ENCODE data around the gene LDLRAP1.

DNA sequence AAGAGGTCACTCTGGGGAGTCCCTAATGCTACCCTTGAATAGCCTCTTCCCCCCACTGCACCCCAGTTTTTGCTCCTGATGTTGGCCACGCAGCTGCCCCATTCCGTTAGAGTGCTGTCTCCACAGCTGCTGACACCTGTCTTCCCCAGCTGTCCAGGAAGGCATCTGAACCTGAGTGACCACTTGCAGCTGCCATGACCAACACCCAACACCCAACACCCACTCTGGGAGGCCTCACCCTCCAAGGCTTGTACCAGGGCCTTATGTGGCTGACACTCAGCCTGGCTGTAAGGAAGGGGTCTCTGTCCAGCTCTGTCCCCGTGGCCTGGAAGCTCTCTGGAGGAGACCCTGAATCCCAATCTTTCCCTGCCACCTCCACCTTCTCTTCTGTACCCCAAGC, 26.7 kb upstream of the LDLRAP1 start:
- TF ChIP-seq MXI1 (IDR thresholded peaks at IDR 0.05; ENCODE audit: borderline replicate concordance, low read depth, low read length) = no peak
- TF ChIP-seq, protein P1, sequence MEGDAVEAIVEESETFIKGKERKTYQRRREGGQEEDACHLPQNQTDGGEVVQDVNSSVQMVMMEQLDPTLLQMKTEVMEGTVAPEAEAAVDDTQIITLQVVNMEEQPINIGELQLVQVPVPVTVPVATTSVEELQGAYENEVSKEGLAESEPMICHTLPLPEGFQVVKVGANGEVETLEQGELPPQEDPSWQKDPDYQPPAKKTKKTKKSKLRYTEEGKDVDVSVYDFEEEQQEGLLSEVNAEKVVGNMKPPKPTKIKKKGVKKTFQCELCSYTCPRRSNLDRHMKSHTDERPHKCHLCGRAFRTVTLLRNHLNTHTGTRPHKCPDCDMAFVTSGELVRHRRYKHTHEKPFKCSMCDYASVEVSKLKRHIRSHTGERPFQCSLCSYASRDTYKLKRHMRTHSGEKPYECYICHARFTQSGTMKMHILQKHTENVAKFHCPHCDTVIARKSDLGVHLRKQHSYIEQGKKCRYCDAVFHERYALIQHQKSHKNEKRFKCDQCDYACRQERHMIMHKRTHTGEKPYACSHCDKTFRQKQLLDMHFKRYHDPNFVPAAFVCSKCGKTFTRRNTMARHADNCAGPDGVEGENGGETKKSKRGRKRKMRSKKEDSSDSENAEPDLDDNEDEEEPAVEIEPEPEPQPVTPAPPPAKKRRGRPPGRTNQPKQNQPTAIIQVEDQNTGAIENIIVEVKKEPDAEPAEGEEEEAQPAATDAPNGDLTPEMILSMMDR (conservative IDR thresholded peaks at IDR 0.05; ENCODE audit: low read depth, low read length) = no peak
- TF ChIP-seq RFX5 (IDR thresholded peaks at IDR 0.05; ENCODE audit: low read depth, low read length) = no peak
- TF ChIP-seq RAD21 (IDR thresholded peaks at IDR 0.05; ENCODE audit: low read length) = no peak
- no peak for TF ChIP-seq POLR2A (IDR thresholded peaks at IDR 0.05; ENCODE audit: low read depth, low read length)
- TF ChIP-seq, protein P2, sequence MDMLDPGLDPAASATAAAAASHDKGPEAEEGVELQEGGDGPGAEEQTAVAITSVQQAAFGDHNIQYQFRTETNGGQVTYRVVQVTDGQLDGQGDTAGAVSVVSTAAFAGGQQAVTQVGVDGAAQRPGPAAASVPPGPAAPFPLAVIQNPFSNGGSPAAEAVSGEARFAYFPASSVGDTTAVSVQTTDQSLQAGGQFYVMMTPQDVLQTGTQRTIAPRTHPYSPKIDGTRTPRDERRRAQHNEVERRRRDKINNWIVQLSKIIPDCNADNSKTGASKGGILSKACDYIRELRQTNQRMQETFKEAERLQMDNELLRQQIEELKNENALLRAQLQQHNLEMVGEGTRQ (IDR thresholded peaks at IDR 0.05; ENCODE audit: low read depth, low read length) = no peak
- TF ChIP-seq CEBPB (IDR thresholded peaks at IDR 0.05; ENCODE audit: low read depth, low read length) = no peak
- no peak for TF ChIP-seq MAZ (IDR thresholded peaks at IDR 0.05; ENCODE audit: borderline replicate concordance, low read depth, low read length)
- TF ChIP-seq CHD1 (IDR thresholded peaks at IDR 0.05; ENCODE audit: low read depth, low read length) = no peak
- TF ChIP-seq NFE2L2 (IDR thresholded peaks at IDR 0.05; ENCODE audit: low read depth, low read length) = no peak
- TF ChIP-seq FOS (IDR thresholded peaks at IDR 0.05; ENCODE audit: low read depth, low read length) = no peak
- TF ChIP-seq RCOR1 (IDR thresholded peaks at IDR 0.05; ENCODE audit: insufficient replicate concordance, low read length) = no peak
- no peak for TF ChIP-seq MAFK (IDR thresholded peaks at IDR 0.05; ENCODE audit: low read depth, low read length)
- no peak for TF ChIP-seq SMC3 (IDR thresholded peaks at IDR 0.05; ENCODE audit: low read depth, low read length)
